GM08714 (cell line): Measurements from ENCODE around the gene RBMS3.

Experiments used
- H3K4me3 ChIP-seq: fragments of 200-500 bp; sonication (Bioruptor generic); 2 replicates; pipeline ENCODE4 v1.5.1; 2014; ENCODE audit warnings: mild to moderate bottlenecking, low read length, inconsistent platforms
- ZNF274 ChIP-seq: IDR thresholded peaks from 2 replicates; pipeline ENCODE4 v1.6.1; 2012; ENCODE audit warnings: mild to moderate bottlenecking, low read depth, low read length

RBMS3 gene

GRCh38 chr3:29823233-29823632 is 542.4 kb downstream of the RBMS3 start:
- H3K4me3 ChIP-seq, result no peak overlapping the region
- no peak for TF ChIP-seq ZNF274

DNA sequence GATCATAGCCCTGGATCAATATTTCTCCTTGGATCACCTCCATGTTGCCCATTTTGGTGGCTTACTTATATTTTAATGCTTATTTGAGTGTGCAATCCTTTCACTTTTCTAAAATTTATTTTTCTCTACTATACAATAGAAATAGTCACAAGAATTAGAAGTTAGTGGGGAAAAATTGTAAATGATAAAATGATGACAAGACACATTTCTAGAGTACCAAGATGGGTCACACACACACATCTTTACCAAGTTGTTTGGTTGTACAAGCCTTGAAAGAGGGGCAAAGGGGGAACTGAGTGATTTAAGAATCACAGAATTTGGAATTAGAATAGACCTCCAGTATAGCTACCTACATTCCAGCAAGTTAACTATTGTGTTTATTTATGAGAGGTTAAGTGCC is 545.8 kb downstream of the RBMS3 start:
- no peak overlapping the region for H3K4me3 ChIP-seq
- no peak for TF ChIP-seq ZNF274

DNA sequence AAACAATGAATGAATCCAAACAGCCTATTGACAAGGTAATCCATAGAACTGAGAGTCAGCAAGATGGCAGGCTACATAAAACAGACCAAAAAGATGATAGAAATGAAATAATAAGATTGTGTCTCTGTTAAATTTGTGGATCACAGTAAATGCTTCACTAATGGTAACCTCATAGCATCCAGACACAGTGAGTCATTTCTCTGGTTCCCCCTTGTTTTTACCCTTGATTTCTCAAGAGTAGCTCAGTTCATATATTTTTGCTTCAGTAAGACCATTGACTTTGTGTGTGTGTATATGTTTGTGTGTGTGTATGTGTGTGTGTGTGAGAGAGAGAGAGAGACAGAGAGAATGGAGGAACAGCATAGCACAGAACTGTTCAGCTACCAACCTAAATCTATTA is 546.9 kb downstream of the RBMS3 start:
- no peak overlapping the region for H3K4me3 ChIP-seq
- no peak for TF ChIP-seq ZNF274

GRCh38 chr3:29829340-29829739 is 548.5 kb downstream of the RBMS3 start:
- no peak for TF ChIP-seq ZNF274

GRCh38 chr3:29850641-29851040 is 569.8 kb downstream of the RBMS3 start:
- TF ChIP-seq ZNF274, result no peak
- no peak overlapping the region for H3K4me3 ChIP-seq

More at GRCh38 chr3:29829340-29829739, 548.5 kb downstream of the RBMS3 start:
- no peak overlapping the region for H3K4me3 ChIP-seq

GRCh38 chr3:29852767-29853166 is 571.9 kb downstream of the RBMS3 start:
- TF ChIP-seq ZNF274, result no peak
- no peak overlapping the region for H3K4me3 ChIP-seq

GRCh38 chr3:29853841-29854397 is 573.0 kb downstream of the RBMS3 start:
- TF ChIP-seq ZNF274, result no peak

GRCh38 chr3:29854821-29855220 is 574.0 kb downstream of the RBMS3 start:
- H3K4me3 ChIP-seq, result no peak overlapping the region
- TF ChIP-seq ZNF274, result no peak

More at GRCh38 chr3:29853841-29854397, 573.0 kb downstream of the RBMS3 start:
- no peak overlapping the region for H3K4me3 ChIP-seq

- TF ChIP-seq ZNF274, result no peak
- H3K4me3 ChIP-seq, result no peak overlapping the region
Observed at GRCh38 chr3:29859726-29860270, 578.9 kb downstream of the RBMS3 start.

DNA sequence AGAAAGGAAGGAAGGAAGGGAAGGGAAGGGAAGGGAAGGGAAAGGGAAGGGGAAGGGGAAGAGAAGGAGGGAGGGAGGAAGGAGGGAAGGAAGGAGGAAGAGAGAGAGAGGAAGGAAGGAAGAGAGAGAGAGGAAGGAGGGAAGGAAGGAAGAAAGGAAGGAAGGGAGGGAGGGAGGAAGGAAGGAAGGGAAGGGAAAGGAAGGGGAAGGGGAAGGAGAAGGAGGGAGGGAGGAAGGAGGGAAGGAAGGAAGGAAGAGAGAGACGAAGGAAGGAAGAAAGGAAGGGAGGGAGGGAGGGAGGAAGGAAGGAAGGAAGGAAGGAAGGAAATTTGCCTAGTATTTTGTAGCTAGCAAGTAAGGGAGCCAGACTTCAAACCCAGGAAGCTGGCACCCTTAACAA is 583.9 kb downstream of the RBMS3 start:
- no peak overlapping the region for H3K4me3 ChIP-seq
- TF ChIP-seq ZNF274, result no peak

- no peak overlapping the region for H3K4me3 ChIP-seq
- TF ChIP-seq ZNF274, result no peak
Observed at GRCh38 chr3:29868543-29869101, 587.8 kb downstream of the RBMS3 start.

DNA sequence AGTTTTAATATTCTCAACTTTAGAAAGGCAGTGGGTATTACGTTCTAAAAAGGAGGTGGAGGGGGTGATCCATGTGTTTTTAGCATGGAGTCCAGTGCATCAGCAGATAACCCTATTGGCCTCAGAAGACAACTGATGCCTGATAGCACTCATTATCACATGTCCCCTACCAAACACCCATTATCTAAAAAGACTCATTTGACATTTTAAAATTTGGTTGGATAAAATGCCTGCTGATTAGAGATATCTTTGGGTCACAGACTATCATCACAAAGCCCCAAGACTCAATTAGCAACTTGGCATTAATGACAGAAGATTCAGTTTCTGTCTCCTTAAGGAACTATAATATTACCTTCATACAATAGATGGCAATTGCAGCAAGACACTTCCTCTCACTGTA is 589.3 kb downstream of the RBMS3 start:
- TF ChIP-seq ZNF274, result no peak

GRCh38 chr3:29871087-29871486 is 590.2 kb downstream of the RBMS3 start:
- no peak for TF ChIP-seq ZNF274
- H3K4me3 ChIP-seq, result no peak overlapping the region

More for the DNA sequence above, 589.3 kb downstream of the RBMS3 start:
- no peak overlapping the region for H3K4me3 ChIP-seq

DNA sequence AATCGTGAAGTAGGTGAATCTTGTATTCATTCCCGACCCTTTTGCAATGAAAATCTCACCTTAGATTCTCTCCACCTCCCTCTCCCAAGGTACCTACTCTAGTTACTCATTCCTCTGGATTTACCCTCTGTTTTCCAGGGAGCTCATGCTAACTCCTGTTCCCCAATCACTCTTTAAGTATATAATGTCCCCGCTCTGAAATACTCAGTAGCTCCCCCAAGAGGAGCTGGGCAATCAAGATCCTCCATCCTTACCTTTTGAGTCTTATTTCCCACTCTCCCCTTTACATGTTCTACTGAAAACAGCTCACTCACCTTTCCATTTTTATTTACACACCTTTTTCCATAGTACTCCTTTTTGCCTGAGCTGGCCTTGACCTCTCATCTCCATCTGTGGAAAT is 599.9 kb downstream of the RBMS3 start:
- no peak overlapping the region for H3K4me3 ChIP-seq
- TF ChIP-seq ZNF274, result no peak

GRCh38 chr3:29887451-29887850 is 606.6 kb downstream of the RBMS3 start:
- H3K4me3 ChIP-seq, result no peak overlapping the region
- TF ChIP-seq ZNF274, result no peak

- no peak overlapping the region for H3K4me3 ChIP-seq
- no peak for TF ChIP-seq ZNF274
Observed at GRCh38 chr3:29889215-29889614, 608.3 kb downstream of the RBMS3 start.

- TF ChIP-seq ZNF274, result no peak
- H3K4me3 ChIP-seq, result no peak overlapping the region
Observed at GRCh38 chr3:29890801-29891200, 609.9 kb downstream of the RBMS3 start.
